ENCODE data around the gene PKD1L1.

GRCh38 chr7:47945261-47946015, 2.8 kb downstream of the PKD1L1 start:
- peak; percentile 86 for TF ChIP-seq CTCF (IDR thresholded peaks at IDR 0.05; ENCODE audit: poor library complexity, severe bottlenecking)
- no peak for TF ChIP-seq POLR2AphosphoS5 (IDR thresholded peaks at IDR 0.05)
- no peak for TF ChIP-seq EP300 (conservative IDR thresholded peaks at IDR 0.05; ENCODE audit: poor library complexity, severe bottlenecking)
- no peak for TF ChIP-seq TAF1 (IDR thresholded peaks at IDR 0.05; ENCODE audit: low read depth)

Measured in neural cell (in vitro differentiated cells).